ENCODE data around the gene SLC5A4.
A peak's percentile ranks its signal among the peaks of the same experiment; 100 is the strongest.

The SLC5A4 gene

GRCh38 chr22:32204040-32204855 is 50.9 kb downstream of the SLC5A4 start:
- DNase-seq (ENCODE audit: low read depth, low spot score): no peak
- H3K4me3 ChIP-seq (ENCODE audit: low read depth, low read length): no peak overlapping the region
- no peak for TF ChIP-seq CTCF (IDR thresholded peaks at IDR 0.05; ENCODE audit: insufficient read depth, low read length, missing control alignments)
- ChIA-PET POLR2A (no interaction called here), CTCF (no interaction called here)

- no peak overlapping the region for H3K4me3 ChIP-seq (ENCODE audit: low read depth, low read length)
- ChIA-PET POLR2A (no interaction called here), CTCF (no interaction called here)
- TF ChIP-seq CTCF (IDR thresholded peaks at IDR 0.05; ENCODE audit: insufficient read depth, low read length, missing control alignments): no peak
- DNase-seq (ENCODE audit: low read depth, low spot score): no peak
Observed at GRCh38 chr22:32203181-32204039, 51.7 kb downstream of the SLC5A4 start.

GRCh38 chr22:32202539-32203180 is 52.5 kb downstream of the SLC5A4 start:
- DNase-seq (ENCODE audit: low read depth, low spot score): no peak
- CTCF ChIA-PET: no interaction called here
- no peak overlapping the region for H3K4me3 ChIP-seq (ENCODE audit: low read depth, low read length)
- POLR2A ChIA-PET: no interaction called here
- TF ChIP-seq CTCF (IDR thresholded peaks at IDR 0.05; ENCODE audit: insufficient read depth, low read length, missing control alignments): peak; percentile 60

GRCh38 chr22:32202161-32202538 is 53.0 kb downstream of the SLC5A4 start:
- ChIA-PET CTCF (no interaction called here), POLR2A (no interaction called here)
- no peak for DNase-seq (ENCODE audit: low read depth, low spot score)
- TF ChIP-seq CTCF (IDR thresholded peaks at IDR 0.05; ENCODE audit: insufficient read depth, low read length, missing control alignments): no peak
- H3K4me3 ChIP-seq (ENCODE audit: low read depth, low read length): no peak overlapping the region

GRCh38 chr22:32200752-32201151 is 54.4 kb downstream of the SLC5A4 start:
- no peak overlapping the region for H3K4me3 ChIP-seq (ENCODE audit: low read depth, low read length)
- DNase-seq (ENCODE audit: low read depth, low spot score): no peak
- ChIA-PET POLR2A (no interaction called here), CTCF (no interaction called here)
- no peak for TF ChIP-seq CTCF (IDR thresholded peaks at IDR 0.05; ENCODE audit: insufficient read depth, low read length, missing control alignments)

GRCh38 chr22:32199961-32200360 is 55.2 kb downstream of the SLC5A4 start:
- TF ChIP-seq CTCF (IDR thresholded peaks at IDR 0.05; ENCODE audit: insufficient read depth, low read length, missing control alignments): no peak
- ChIA-PET POLR2A (no interaction called here), CTCF (no interaction called here)
- DNase-seq (ENCODE audit: low read depth, low spot score): no peak
- no peak overlapping the region for H3K4me3 ChIP-seq (ENCODE audit: low read depth, low read length)
